Measurements from ENCODE around the gene STRIP2. TPM values are rescaled to one million over a fixed set of nuclear protein-coding genes. Genes with fewer than 3 reads are reported as not detected.

Gene STRIP2
- total RNA-seq, 1 experiment from 2014 or later, result 9.9 TPM

GRCh38 chr7:129452589-129453231, 18.5 kb downstream of the STRIP2 start:
- H3K4me1 Mint-ChIP-seq, result no peaks in the 10 kb centered on the region

More at GRCh38 chr7:129452589-129453231, 18.5 kb downstream of the STRIP2 start:
- Histone ChIP-seq H3K56ac (ENCODE audit: insufficient read length, low read depth, low read length) (no peak overlapping the region), H4K20me1 (ENCODE audit: control insufficient read depth, insufficient read depth, insufficient read length) (no peaks in the 10 kb centered on the region), H3K18ac (ENCODE audit: insufficient read length, low read depth, low read length) (no peak overlapping the region), H2BK20ac (ENCODE audit: low read depth, low read length, poor library complexity, severe bottlenecking) (no peak overlapping the region), H3K4me2 (ENCODE audit: insufficient read depth, insufficient read length, low read length) (no peak overlapping the region), H4K91ac (ENCODE audit: insufficient read length, low read depth, low read length) (no peak overlapping the region), H2BK15ac (ENCODE audit: low read depth, low read length) (no peak overlapping the region), H3K4ac (ENCODE audit: low read depth, low read length) (no peak overlapping the region), H3K27me3 (ENCODE audit: insufficient read depth, low read length) (no peaks in the 10 kb centered on the region), H3K79me2 (ENCODE audit: insufficient read depth, low read length) (no peaks in the 10 kb centered on the region), H3K9ac (ENCODE audit: extremely low read depth, insufficient read length, low read length) (no peak overlapping the region), H3K27ac (ENCODE audit: insufficient read length, low read depth, low read length) (no peak overlapping the region), H3K9me3 (ENCODE audit: control insufficient read depth, low read depth, low read length) (no peaks in the 10 kb centered on the region), H3K23me2 (ENCODE audit: insufficient read length, low read depth, low read length, poor library complexity, severe bottlenecking) (peaks cover 3% of the 10 kb centered on the region), H2BK12ac (ENCODE audit: insufficient read length, low read depth, low read length) (no peak overlapping the region), H2AFZ (ENCODE audit: low read length) (no peak overlapping the region), H3K14ac (ENCODE audit: insufficient read depth, low read length) (no peak overlapping the region), H2BK120ac (ENCODE audit: low read depth, low read length, poor library complexity, severe bottlenecking) (no peak overlapping the region), H3K79me1 (ENCODE audit: insufficient read depth, low read depth, low read length, poor library complexity, severe bottlenecking) (no peaks in the 10 kb centered on the region), H3K4me1 (ENCODE audit: insufficient read depth, low read length) (no peaks in the 10 kb centered on the region), H3K23ac (ENCODE audit: insufficient read length, low read depth, low read length) (no peak overlapping the region), H3T11ph (ENCODE audit: low read length) (no peak overlapping the region), H4K5ac (ENCODE audit: insufficient read length, low read depth, low read length) (no peak overlapping the region), H2BK5ac (ENCODE audit: insufficient read length, low read length) (no peak overlapping the region), H4K8ac (replicated peaks; ENCODE audit: insufficient read length, low read depth, low read length) (no peak overlapping the region), H2AK5ac (ENCODE audit: insufficient read length, low read length) (no peak overlapping the region)
- H3K27me3 Mint-ChIP-seq (ENCODE audit: low read depth), result no peaks in the 10 kb centered on the region
- peaks cover 24 to 59% (median 55%) of the 10 kb centered on the region in 3 experiments for H3K36me3 Mint-ChIP-seq (ENCODE audit: insufficient read depth in 1 of 3, low read depth in 3 of 3)
- TF ChIP-seq, protein P1, sequence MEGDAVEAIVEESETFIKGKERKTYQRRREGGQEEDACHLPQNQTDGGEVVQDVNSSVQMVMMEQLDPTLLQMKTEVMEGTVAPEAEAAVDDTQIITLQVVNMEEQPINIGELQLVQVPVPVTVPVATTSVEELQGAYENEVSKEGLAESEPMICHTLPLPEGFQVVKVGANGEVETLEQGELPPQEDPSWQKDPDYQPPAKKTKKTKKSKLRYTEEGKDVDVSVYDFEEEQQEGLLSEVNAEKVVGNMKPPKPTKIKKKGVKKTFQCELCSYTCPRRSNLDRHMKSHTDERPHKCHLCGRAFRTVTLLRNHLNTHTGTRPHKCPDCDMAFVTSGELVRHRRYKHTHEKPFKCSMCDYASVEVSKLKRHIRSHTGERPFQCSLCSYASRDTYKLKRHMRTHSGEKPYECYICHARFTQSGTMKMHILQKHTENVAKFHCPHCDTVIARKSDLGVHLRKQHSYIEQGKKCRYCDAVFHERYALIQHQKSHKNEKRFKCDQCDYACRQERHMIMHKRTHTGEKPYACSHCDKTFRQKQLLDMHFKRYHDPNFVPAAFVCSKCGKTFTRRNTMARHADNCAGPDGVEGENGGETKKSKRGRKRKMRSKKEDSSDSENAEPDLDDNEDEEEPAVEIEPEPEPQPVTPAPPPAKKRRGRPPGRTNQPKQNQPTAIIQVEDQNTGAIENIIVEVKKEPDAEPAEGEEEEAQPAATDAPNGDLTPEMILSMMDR (conservative IDR thresholded peaks at IDR 0.05), result no peak
- DNase-seq, result no peak
- 0 out of 7 replicates have a peak overlapping the region, but pooled peaks of 1 of the 3 experiments have one; percentile 39 for H3K27ac Mint-ChIP-seq
- no peak overlapping the region for H3K4me3 Mint-ChIP-seq
- peaks cover 9 to 10% of the 10 kb centered on the region in 2 experiments; a peak in 4 of 5 replicates for H3K9me3 Mint-ChIP-seq
- WGBS (ENCODE audit: extremely low coverage, insufficient read length, low lambda C conversion rate), result no CpG with 5 or more reads among the region's 2 CpGs
